GM12865 (cell line): Measurements from ENCODE around the gene CBX6.

Experiments
- DNase-seq: peaks from one replicate; pipeline ENCODE4 v3.0.0; 2010; ENCODE audit warnings: low read depth
- H3K4me3 ChIP-seq: 2 replicates; pipeline ENCODE4 v1.5.1; 2011; ENCODE audit warnings: mild to moderate bottlenecking, low read depth, low read length, control low read depth
- CTCF ChIP-seq: IDR thresholded peaks from 2 replicates; pipeline ENCODE4 v1.5.1; 2011; ENCODE audit warnings: low read length, control low read depth, low read depth, inconsistent platforms; ENCODE audit not compliant: insufficient read depth; ENCODE audit errors: missing control alignments

CBX6 gene

DNA sequence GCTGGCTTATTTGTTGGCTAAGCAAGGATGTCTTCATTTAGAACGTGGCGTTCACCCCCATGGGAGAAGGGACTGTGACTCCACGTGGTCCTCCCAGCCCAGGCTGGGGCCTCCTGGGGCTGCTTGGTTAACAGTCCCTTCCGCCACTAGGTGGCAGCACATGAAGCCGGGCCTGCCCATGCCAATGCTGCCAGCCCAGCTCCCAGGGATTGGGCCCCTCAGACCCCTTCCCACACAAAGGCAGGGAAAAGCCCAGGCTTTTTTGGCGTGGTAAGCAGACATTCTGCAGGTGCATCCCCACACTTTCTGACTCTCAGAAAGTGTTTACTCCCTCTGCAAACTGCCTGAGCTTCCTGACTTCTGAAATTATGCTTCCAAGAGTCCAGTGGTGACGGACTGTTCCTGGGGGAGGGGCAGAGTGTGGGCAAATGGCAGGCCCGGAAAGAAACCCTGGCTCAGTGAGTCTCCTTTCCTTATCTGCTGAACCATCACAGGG is 3.1 kb downstream of the CBX6 start:
- DNase-seq, result peak; percentile 82
- no peak overlapping the region for H3K4me3 ChIP-seq
- peak; percentile 92 for TF ChIP-seq CTCF

GRCh38 chr22:38868286-38868721 is 3.7 kb downstream of the CBX6 start:
- DNase-seq, result no peak
- H3K4me3 ChIP-seq, result no peak overlapping the region
- TF ChIP-seq CTCF, result no peak

GRCh38 chr22:38867471-38868285 is 4.3 kb downstream of the CBX6 start:
- TF ChIP-seq CTCF, result no peak
- DNase-seq, result no peak

GRCh38 chr22:38867124-38867455 is 4.9 kb downstream of the CBX6 start:
- no peak overlapping the region for H3K4me3 ChIP-seq
- TF ChIP-seq CTCF, result no peak

More at GRCh38 chr22:38867471-38868285, 4.3 kb downstream of the CBX6 start:
- no peak overlapping the region for H3K4me3 ChIP-seq

GRCh38 chr22:38866399-38867123 is 5.5 kb downstream of the CBX6 start:
- no peak for TF ChIP-seq CTCF
- H3K4me3 ChIP-seq, result no peak overlapping the region
- DNase-seq, result no peak

More at GRCh38 chr22:38867124-38867455, 4.9 kb downstream of the CBX6 start:
- no peak for DNase-seq

DNA sequence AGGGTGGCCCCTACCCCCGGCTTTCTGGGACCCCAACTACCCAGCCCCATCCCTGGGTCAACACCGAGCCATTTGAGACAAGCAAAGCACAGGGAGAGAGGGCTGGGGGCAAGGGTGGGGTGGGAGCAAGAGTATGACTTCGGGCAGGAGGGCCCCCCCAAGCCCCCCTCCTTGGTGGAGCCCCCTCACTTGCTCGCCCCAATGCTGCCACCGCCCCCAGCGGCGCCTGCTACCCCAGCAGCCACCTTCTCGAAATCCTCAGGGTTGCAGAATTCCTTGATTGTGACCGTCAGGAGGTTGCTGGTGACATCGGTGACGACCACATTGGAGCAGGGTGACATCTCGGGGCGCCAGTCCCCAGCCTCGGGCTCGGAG is 6.0 kb downstream of the CBX6 start:
- DNase-seq, result no peak
- TF ChIP-seq CTCF, result no peak
- no peak overlapping the region for H3K4me3 ChIP-seq
